ENCODE measurements around the gene MAP1LC3C. TPM values are rescaled to one million over a fixed set of nuclear protein-coding genes. Genes with fewer than 3 reads are reported as not detected.

MAP1LC3C gene
- polyA plus RNA-seq (2013, experiment 1 of 2), result not detected
- polyA plus RNA-seq (2013, experiment 2 of 2), result 0.04 TPM

- Histone ChIP-seq H3K4me3 (ENCODE audit: insufficient read depth in 1 of 2, low read depth in 1 of 2, low read length in 2 of 2) (peak within 1 kb of the TSS; percentile 28 to 66), H2BK120ac (ENCODE audit: low read depth, low read length) (no peak within 1 kb of the TSS), H4K8ac (ENCODE audit: low read length) (no peak within 1 kb of the TSS), H3K4me2 (ENCODE audit: low read length, poor library complexity, severe bottlenecking) (peak within 1 kb of the TSS; percentile 37), H3K36me3 (ENCODE audit: control insufficient read depth in 1 of 2, insufficient read depth in 2 of 2, low read depth in 1 of 2, low read length in 2 of 2) (no peaks in the 10 kb centered on the region), H2AFZ (ENCODE audit: low read depth, low read length) (no peak within 1 kb of the TSS), H3K18ac (ENCODE audit: low read depth in 1 of 2, low read length in 2 of 2) (no peak within 1 kb of the TSS), H3K79me1 (replicated peaks; ENCODE audit: low read length, poor library complexity, severe bottlenecking) (no peaks in the 10 kb centered on the region), H2AK5ac (ENCODE audit: low read length, severe bottlenecking) (no peak within 1 kb of the TSS), H3K23ac (ENCODE audit: low read length in 2 of 2) (no peak within 1 kb of the TSS), H2BK5ac (ENCODE audit: low read depth, low read length, poor library complexity, severe bottlenecking) (no peak within 1 kb of the TSS), H3K4me1 (ENCODE audit: control insufficient read depth, insufficient read depth, low read depth, low read length) (peaks cover 4% of the 10 kb centered on the region), H4K91ac (ENCODE audit: low read length) (no peak within 1 kb of the TSS), H2BK12ac (ENCODE audit: low read length in 2 of 2) (no peak within 1 kb of the TSS), H3K9me3 (ENCODE audit: control insufficient read depth, low read length) (no peaks in the 10 kb centered on the region), H3K27ac (ENCODE audit: low read length, poor library complexity, severe bottlenecking) (peak within 1 kb of the TSS; percentile 73), H3K9ac (ENCODE audit: low read length) (peak within 1 kb of the TSS; percentile 81), H2BK15ac (ENCODE audit: low read depth, poor library complexity, severe bottlenecking) (no peak within 1 kb of the TSS), H3K14ac (ENCODE audit: low read length in 2 of 2) (no peak within 1 kb of the TSS), H3K4ac (ENCODE audit: low read depth in 1 of 2, low read length in 2 of 2) (no peak within 1 kb of the TSS), H3K27me3 (ENCODE audit: control insufficient read depth in 1 of 2, insufficient read depth in 1 of 2, low read length in 2 of 2) (no peaks in the 10 kb centered on the region)
- no peak for DNase-seq
- 23% methylated on average over 4 of the region's 4 CpGs for WGBS
Observed at GRCh38 chr1:241999026-241999425, at the start of gene MAP1LC3C. MAP1LC3C (minus strand) TSS chr1:241999098; CDS start chr1:241999008, 90 bp downstream.

- H2AFZ ChIP-seq (ENCODE audit: low read depth, low read length), result no peak overlapping the region
- H3K4ac ChIP-seq (ENCODE audit: low read depth in 1 of 2, low read length in 2 of 2), result no peak overlapping the region
- H2BK15ac ChIP-seq (ENCODE audit: low read depth, poor library complexity, severe bottlenecking), result no peak overlapping the region
- no peaks in the 10 kb centered on the region for H3K9me3 ChIP-seq (ENCODE audit: control insufficient read depth, low read length)
- H3K18ac ChIP-seq (ENCODE audit: low read depth in 1 of 2, low read length in 2 of 2), result no peak overlapping the region
- no peak overlapping the region for H2BK5ac ChIP-seq (ENCODE audit: low read depth, low read length, poor library complexity, severe bottlenecking)
- H4K8ac ChIP-seq (ENCODE audit: low read length), result no peak overlapping the region
- no peak overlapping the region for H3K4me3 ChIP-seq (ENCODE audit: insufficient read depth in 1 of 2, low read depth in 1 of 2, low read length in 2 of 2)
- H2BK12ac ChIP-seq (ENCODE audit: low read length in 2 of 2), result no peak overlapping the region
- H4K91ac ChIP-seq (ENCODE audit: low read length), result no peak overlapping the region
- WGBS, result 39% methylated on average over 3 of the region's 3 CpGs
- no peak overlapping the region for H3K14ac ChIP-seq (ENCODE audit: low read length in 2 of 2)
- no peaks in the 10 kb centered on the region for H3K4me1 ChIP-seq (ENCODE audit: control insufficient read depth, insufficient read depth, low read depth, low read length)
- no peak overlapping the region for H3K9ac ChIP-seq (ENCODE audit: low read length)
- no peak overlapping the region for H2AK5ac ChIP-seq (ENCODE audit: low read length, severe bottlenecking)
- H3K79me1 ChIP-seq (replicated peaks; ENCODE audit: low read length, poor library complexity, severe bottlenecking), result no peaks in the 10 kb centered on the region
- H3K27ac ChIP-seq (ENCODE audit: low read length, poor library complexity, severe bottlenecking), result no peak overlapping the region
- H3K4me2 ChIP-seq (ENCODE audit: low read length, poor library complexity, severe bottlenecking), result no peak overlapping the region
- H2BK120ac ChIP-seq (ENCODE audit: low read depth, low read length), result no peak overlapping the region
- DNase-seq, result no peak
- no peaks in the 10 kb centered on the region for H3K36me3 ChIP-seq (ENCODE audit: control insufficient read depth in 1 of 2, insufficient read depth in 2 of 2, low read depth in 1 of 2, low read length in 2 of 2)
- H3K27me3 ChIP-seq (ENCODE audit: control insufficient read depth in 1 of 2, insufficient read depth in 1 of 2, low read length in 2 of 2), result no peaks in the 10 kb centered on the region
- H3K23ac ChIP-seq (ENCODE audit: low read length in 2 of 2), result no peak overlapping the region
Observed at GRCh38 chr1:242043165-242043564, 44.3 kb upstream of the MAP1LC3C start.

- no peak overlapping the region for H2BK120ac ChIP-seq (ENCODE audit: low read depth, low read length)
- H3K4ac ChIP-seq (ENCODE audit: low read depth in 1 of 2, low read length in 2 of 2), result no peak overlapping the region
- H3K36me3 ChIP-seq (ENCODE audit: control insufficient read depth in 1 of 2, insufficient read depth in 2 of 2, low read depth in 1 of 2, low read length in 2 of 2), result no peaks in the 10 kb centered on the region
- H2BK5ac ChIP-seq (ENCODE audit: low read depth, low read length, poor library complexity, severe bottlenecking), result no peak overlapping the region
- no peak overlapping the region for H4K8ac ChIP-seq (ENCODE audit: low read length)
- no peak overlapping the region for H3K27ac ChIP-seq (ENCODE audit: low read length, poor library complexity, severe bottlenecking)
- no peak overlapping the region for H3K23ac ChIP-seq (ENCODE audit: low read length in 2 of 2)
- DNase-seq, result no peak
- WGBS, result 97% methylated on average over 2 of the region's 5 CpGs
- H3K9me3 ChIP-seq (ENCODE audit: control insufficient read depth, low read length), result no peaks in the 10 kb centered on the region
- H3K9ac ChIP-seq (ENCODE audit: low read length), result no peak overlapping the region
- no peak overlapping the region for H2AK5ac ChIP-seq (ENCODE audit: low read length, severe bottlenecking)
- H3K4me3 ChIP-seq (ENCODE audit: insufficient read depth in 1 of 2, low read depth in 1 of 2, low read length in 2 of 2), result no peak overlapping the region
- no peaks in the 10 kb centered on the region for H3K79me1 ChIP-seq (replicated peaks; ENCODE audit: low read length, poor library complexity, severe bottlenecking)
- H3K27me3 ChIP-seq (ENCODE audit: control insufficient read depth in 1 of 2, insufficient read depth in 1 of 2, low read length in 2 of 2), result no peaks in the 10 kb centered on the region
- no peaks in the 10 kb centered on the region for H3K4me1 ChIP-seq (ENCODE audit: control insufficient read depth, insufficient read depth, low read depth, low read length)
- no peak overlapping the region for H2BK12ac ChIP-seq (ENCODE audit: low read length in 2 of 2)
- H3K14ac ChIP-seq (ENCODE audit: low read length in 2 of 2), result no peak overlapping the region
- H4K91ac ChIP-seq (ENCODE audit: low read length), result no peak overlapping the region
- H2AFZ ChIP-seq (ENCODE audit: low read depth, low read length), result no peak overlapping the region
- no peak overlapping the region for H3K18ac ChIP-seq (ENCODE audit: low read depth in 1 of 2, low read length in 2 of 2)
- H3K4me2 ChIP-seq (ENCODE audit: low read length, poor library complexity, severe bottlenecking), result no peak overlapping the region
- no peak overlapping the region for H2BK15ac ChIP-seq (ENCODE audit: low read depth, poor library complexity, severe bottlenecking)
Observed at GRCh38 chr1:242034392-242034791, 35.5 kb upstream of the MAP1LC3C start.

GRCh38 chr1:242033447-242033846 is 34.5 kb upstream of the MAP1LC3C start:
- H2BK5ac ChIP-seq (ENCODE audit: low read depth, low read length, poor library complexity, severe bottlenecking), result no peak overlapping the region
- peak overlapping the region; percentile 47 for H3K27ac ChIP-seq (ENCODE audit: low read length, poor library complexity, severe bottlenecking)
- H2AFZ ChIP-seq (ENCODE audit: low read depth, low read length), result no peak overlapping the region
- H3K79me1 ChIP-seq (replicated peaks; ENCODE audit: low read length, poor library complexity, severe bottlenecking), result no peaks in the 10 kb centered on the region
- H3K9ac ChIP-seq (ENCODE audit: low read length), result no peak overlapping the region
- H2BK12ac ChIP-seq (ENCODE audit: low read length in 2 of 2), result no peak overlapping the region
- H2AK5ac ChIP-seq (ENCODE audit: low read length, severe bottlenecking), result no peak overlapping the region
- H3K14ac ChIP-seq (ENCODE audit: low read length in 2 of 2), result no peak overlapping the region
- H3K9me3 ChIP-seq (ENCODE audit: control insufficient read depth, low read length), result no peaks in the 10 kb centered on the region
- no peaks in the 10 kb centered on the region for H3K27me3 ChIP-seq (ENCODE audit: control insufficient read depth in 1 of 2, insufficient read depth in 1 of 2, low read length in 2 of 2)
- no peak overlapping the region for H3K4me3 ChIP-seq (ENCODE audit: insufficient read depth in 1 of 2, low read depth in 1 of 2, low read length in 2 of 2)
- H4K8ac ChIP-seq (ENCODE audit: low read length), result no peak overlapping the region
- DNase-seq, result no peak
- WGBS, result 78% methylated on average over 3 of the region's 4 CpGs
- no peaks in the 10 kb centered on the region for H3K36me3 ChIP-seq (ENCODE audit: control insufficient read depth in 1 of 2, insufficient read depth in 2 of 2, low read depth in 1 of 2, low read length in 2 of 2)
- H4K91ac ChIP-seq (ENCODE audit: low read length), result no peak overlapping the region
- H3K23ac ChIP-seq (ENCODE audit: low read length in 2 of 2), result no peak overlapping the region
- H3K4me1 ChIP-seq (ENCODE audit: control insufficient read depth, insufficient read depth, low read depth, low read length), result no peaks in the 10 kb centered on the region
- no peak overlapping the region for H2BK120ac ChIP-seq (ENCODE audit: low read depth, low read length)
- H3K4ac ChIP-seq (ENCODE audit: low read depth in 1 of 2, low read length in 2 of 2), result no peak overlapping the region
- H2BK15ac ChIP-seq (ENCODE audit: low read depth, poor library complexity, severe bottlenecking), result no peak overlapping the region
- H3K18ac ChIP-seq (ENCODE audit: low read depth in 1 of 2, low read length in 2 of 2), result no peak overlapping the region
- H3K4me2 ChIP-seq (ENCODE audit: low read length, poor library complexity, severe bottlenecking), result no peak overlapping the region
